Inflammatory macrophage (primary cell): Measurements from ENCODE around the gene CTAG2.
"Not testable (repeated sequence)": the region's sequence is repeated elsewhere in the genome, so short reads cannot be mapped to it uniquely, and the experiment has no call there.

Experiments used
- DNase-seq, 2 donors: peaks; one replicate each; pipeline ENCODE4 v3.0.0-alpha.2; 2020 to 2022

Gene CTAG2

GRCh38 chrX:154645745-154646378 is 7.5 kb downstream of the CTAG2 start:
- not testable (repeated sequence) for DNase-seq

GRCh38 chrX:154643708-154644107 is 9.7 kb downstream of the CTAG2 start:
- DNase-seq, result not testable (repeated sequence)

DNA sequence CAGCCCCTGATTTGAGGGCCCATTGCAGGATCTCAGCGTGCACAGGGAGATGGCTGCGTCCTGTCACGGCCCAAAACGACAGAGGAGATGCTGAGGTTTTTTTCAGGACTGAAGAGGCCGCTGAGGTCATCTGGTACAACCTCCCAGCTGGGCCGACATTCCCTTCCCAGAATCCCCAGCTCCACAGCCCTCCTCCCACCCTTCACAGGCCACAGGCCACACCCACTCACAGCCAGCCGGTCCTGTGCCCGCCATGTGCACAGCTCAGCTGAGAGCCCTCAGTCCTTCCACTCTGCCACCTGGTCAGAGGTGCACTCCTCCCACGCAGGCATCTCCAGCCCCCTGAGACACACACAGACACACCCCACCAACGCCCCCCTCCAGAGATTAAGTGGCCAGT is 11.6 kb downstream of the CTAG2 start:
- DNase-seq, result not testable (repeated sequence)

- DNase-seq, result not testable (repeated sequence)
These were observed 19.7 kb downstream of the CTAG2 start for GRCh38 chrX:154633661-154634060.

DNA sequence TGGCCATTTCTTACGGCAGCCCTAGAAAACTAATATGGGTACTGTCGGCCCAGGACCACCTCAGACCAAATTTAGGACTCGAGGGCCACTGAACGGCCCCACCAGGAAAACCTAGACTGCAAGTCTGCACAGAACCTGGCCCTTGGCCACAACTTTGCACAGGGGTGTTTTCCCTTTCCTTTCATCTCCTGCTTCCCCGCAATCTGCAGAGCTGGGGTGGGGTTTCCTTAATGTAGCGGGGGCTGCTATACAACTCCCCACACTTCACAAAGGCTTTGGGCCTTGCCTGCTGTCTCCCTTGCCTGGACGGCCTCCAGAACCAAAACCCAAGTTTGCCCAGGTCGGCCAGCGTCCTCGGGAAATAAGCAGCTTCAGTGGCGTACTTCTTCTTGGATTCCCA is 22.4 kb downstream of the CTAG2 start:
- not testable (repeated sequence) for DNase-seq

- DNase-seq, result not testable (repeated sequence)
These were observed 24.4 kb downstream of the CTAG2 start for GRCh38 chrX:154628960-154629359.

- not testable (repeated sequence) for DNase-seq
These were observed 32.5 kb downstream of the CTAG2 start for GRCh38 chrX:154620767-154621414.

DNA sequence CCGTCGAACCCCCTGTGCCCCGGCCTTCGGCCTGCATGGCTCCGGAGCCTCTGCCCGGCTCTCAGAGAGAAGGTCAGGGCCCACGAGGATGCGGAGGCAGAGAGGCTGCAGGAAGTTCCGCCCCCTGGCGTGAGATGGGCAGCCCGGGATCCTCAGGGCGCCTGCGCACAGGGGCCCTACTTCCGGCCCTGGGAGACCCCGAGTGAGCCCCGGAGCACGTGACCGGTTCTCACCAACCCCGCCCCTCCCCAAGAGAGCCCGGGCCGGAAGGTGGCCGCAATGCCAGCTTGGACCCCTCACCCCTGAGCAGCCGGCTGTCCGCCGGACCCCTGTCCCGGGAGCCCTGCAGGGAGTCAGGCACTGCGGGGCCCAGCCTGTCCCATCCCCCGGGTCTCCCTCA is 34.2 kb downstream of the CTAG2 start, which contains the start of gene CTAG1B:
TSS of gene CTAG1B (minus strand) at position 101 of the 400 bp plus-strand sequence. CDS start at position 37, 64 bp downstream.
- DNase-seq, result not testable (repeated sequence)

- not testable (repeated sequence) for DNase-seq
These were observed 39.8 kb downstream of the CTAG2 start for GRCh38 chrX:154613586-154613985.

GRCh38 chrX:154611146-154611545 is 42.2 kb downstream of the CTAG2 start:
- DNase-seq, result not testable (repeated sequence)

DNA sequence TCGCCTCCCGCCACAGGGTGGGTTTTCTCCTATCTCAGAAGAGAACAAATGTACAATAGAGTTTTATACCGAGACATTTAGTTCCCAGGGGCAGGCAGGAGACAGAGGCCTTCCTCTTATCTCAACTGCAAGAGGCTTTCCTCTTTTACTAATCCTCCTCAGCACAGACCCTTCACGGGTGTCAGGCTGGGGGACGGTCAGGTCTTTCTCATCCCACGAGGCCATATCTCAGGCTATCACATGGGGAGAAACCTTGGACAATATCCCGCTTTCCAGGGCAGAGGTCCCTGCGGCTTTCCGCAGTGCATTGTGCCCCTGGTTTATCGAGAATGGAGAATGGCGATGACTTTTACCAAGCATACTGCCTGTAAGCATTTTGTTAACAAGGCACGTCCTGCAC is 44.6 kb downstream of the CTAG2 start:
- not testable (repeated sequence) for DNase-seq

DNA sequence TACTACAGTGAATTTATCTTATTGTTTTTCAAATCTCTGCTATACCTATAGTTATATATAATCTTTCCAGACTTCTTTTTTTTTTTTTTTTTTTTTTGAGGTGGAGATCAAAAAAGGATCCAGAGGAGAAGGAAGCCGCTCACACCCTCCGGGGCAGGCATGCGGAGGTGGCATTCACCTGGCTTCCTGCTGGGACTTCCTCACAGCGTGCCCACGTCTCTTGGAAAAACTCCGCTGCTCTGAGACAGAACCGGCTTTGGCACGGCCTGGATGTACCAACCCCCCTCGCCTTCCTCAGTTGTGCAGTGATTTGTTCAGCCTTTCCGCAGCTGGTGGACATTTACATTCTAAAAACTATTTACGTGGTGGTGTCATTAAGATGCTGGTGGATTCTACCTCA is 45.4 kb downstream of the CTAG2 start:
- DNase-seq, result not testable (repeated sequence)

DNA sequence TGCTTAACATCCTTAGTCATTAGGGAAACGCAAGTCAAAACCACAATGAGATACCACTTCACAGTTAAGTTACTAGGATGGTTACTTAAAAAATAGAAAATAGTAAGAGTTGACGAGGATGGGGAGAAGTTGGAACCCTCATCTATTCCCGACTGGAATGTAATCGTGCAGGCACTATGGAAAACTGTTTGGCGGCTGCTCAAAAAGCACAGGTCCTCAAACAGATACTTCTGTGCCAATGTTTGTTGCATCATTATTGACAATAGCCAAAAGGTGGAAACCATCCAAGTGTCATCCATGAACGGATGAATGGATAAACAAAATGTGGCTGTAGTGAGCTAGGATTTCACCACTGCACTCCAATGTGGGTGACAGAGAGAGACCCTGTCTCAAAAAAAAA is 46.0 kb downstream of the CTAG2 start:
- DNase-seq, result no peak

DNA sequence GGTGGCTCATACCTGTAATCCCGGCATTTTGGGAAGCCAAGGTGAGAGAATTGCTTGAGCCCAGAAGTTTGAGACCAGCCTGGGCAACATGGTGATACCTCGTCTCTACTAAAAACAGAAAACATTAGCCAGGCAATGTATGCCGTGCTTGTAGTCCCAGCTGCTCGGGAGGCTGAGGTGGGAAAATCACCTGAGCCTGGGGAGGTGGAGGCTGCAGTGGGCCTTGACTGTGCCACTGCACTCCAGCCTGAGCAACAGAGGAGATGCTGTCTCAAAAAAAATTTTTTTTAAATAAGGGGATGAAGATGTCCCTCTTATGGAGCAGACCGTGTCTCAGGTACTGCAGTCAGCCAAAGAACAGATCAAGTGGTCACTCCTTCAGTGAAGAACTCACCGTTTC is 47.8 kb downstream of the CTAG2 start:
- DNase-seq, result no peak

DNA sequence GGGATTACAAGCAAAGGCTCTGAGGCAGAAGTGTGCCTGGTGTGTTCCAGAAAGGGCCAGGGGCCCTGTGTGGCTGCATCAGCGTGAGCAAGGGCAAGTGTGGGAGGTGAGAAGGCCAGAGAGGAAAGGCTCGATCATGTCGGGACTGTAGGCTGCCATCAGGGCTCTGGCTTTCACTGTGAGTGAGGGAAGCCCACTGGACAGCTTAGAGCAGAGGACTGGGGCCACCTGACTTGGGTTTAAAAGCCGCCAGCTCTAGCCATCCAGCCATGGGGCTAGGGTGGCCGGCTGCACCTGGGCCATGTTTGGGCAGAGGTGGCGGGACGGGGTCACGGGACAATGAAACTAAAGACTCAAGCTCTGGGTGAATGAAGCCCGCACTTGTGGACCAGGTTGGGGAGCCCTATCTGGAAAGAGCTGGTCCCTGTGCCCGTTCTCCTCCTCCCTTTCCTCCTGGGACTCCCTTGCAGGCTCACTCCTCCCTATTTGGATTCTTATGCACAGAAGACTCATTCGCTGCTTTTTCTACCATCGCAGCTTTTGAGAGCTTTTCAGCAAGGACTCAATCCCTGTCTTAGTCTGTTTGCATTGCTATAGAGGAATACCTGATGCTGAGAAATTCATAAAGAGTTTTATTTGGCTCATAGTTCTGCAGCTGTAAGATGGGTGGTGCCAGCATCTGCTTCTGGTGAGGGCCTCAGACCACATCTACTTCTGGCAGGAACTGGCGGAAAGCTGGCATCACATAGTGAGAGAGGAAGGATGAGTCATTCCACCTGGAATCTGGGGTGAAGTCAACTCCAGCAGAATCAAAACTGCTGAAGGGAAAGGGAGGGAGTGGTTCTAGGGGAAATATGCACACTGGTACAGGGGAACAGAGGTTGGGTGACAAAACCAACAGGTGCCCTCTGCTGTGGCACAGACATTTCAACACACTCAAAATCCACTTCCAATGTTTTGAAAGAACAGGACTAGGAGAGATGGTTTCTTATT is 49.6 kb downstream of the CTAG2 start:
- DNase-seq, result no peak

- no peak for DNase-seq
These were observed 50.5 kb downstream of the CTAG2 start for GRCh38 chrX:154602766-154603437.

DNA sequence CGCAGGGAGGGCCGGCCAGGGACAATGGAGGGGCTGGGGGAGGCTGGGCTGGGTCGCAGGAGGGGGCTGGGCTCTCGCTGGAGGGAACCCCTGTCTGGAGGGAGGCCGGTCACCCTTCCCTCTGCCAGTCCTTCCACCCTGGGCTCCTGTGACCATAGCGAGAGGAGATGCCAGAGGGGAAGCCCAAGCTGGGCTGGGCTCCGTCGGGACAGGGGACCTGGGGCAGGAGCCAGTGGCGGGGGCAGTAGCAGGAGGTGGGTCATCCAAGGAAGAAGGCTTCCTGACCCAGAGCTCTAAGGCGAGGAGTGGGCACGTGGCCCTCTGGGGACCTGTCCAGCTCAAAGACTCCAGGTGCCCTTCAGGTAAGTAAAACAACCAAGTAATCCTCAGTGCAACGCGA is 51.2 kb downstream of the CTAG2 start:
- DNase-seq, result no peak
